ENCODE results near the gene CDC42EP1.

The CDC42EP1 gene

DNA sequence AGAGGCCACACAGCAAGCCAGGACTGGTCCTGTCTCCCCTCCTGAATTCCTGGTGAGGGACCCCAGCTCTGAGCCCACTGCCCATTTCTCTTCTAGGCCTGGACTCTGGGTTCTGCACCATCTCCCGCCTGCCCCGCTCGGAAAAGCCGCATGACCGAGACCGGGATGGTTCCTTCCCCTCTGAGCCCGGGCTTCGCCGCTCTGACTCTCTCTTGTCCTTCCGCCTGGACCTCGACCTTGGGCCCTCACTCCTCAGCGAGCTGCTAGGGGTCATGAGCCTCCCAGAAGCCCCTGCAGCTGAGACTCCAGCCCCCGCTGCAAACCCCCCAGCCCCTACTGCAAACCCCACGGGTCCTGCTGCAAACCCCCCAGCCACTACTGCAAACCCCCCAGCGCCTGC, 7.7 kb downstream of the CDC42EP1 start:
- no peak for DNase-seq (ENCODE audit: low read depth)
- H3K4me3 ChIP-seq (ENCODE audit: low read length): no peak overlapping the region
- TF ChIP-seq, protein P1, sequence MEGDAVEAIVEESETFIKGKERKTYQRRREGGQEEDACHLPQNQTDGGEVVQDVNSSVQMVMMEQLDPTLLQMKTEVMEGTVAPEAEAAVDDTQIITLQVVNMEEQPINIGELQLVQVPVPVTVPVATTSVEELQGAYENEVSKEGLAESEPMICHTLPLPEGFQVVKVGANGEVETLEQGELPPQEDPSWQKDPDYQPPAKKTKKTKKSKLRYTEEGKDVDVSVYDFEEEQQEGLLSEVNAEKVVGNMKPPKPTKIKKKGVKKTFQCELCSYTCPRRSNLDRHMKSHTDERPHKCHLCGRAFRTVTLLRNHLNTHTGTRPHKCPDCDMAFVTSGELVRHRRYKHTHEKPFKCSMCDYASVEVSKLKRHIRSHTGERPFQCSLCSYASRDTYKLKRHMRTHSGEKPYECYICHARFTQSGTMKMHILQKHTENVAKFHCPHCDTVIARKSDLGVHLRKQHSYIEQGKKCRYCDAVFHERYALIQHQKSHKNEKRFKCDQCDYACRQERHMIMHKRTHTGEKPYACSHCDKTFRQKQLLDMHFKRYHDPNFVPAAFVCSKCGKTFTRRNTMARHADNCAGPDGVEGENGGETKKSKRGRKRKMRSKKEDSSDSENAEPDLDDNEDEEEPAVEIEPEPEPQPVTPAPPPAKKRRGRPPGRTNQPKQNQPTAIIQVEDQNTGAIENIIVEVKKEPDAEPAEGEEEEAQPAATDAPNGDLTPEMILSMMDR (conservative IDR thresholded peaks at IDR 0.05; ENCODE audit: low read length): no peak

DNA sequence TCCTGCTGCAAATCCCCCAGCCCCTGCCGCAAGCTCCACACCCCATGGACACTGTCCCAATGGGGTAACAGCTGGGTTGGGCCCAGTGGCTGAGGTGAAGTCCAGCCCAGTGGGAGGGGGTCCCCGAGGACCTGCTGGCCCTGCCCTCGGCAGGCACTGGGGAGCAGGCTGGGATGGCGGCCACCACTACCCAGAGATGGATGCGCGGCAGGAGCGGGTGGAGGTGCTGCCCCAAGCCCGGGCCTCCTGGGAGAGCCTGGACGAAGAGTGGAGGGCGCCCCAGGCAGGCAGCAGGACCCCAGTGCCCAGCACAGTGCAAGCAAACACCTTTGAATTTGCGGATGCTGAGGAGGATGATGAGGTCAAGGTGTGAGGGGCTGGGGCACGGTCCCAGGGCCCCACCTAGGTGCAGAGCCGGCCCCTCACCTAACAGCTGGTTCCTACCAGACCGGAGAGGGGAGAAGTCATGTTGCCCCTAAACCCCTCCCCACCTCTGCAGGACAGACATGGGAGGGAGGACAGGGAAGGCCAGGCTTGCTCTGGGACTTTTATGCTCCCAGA, 8.2 kb downstream of the CDC42EP1 start:
- TF ChIP-seq, protein P1 (conservative IDR thresholded peaks at IDR 0.05; ENCODE audit: low read length): no peak
- H3K4me3 ChIP-seq (ENCODE audit: low read length): no peak overlapping the region
- DNase-seq (ENCODE audit: low read depth): no peak

DNA sequence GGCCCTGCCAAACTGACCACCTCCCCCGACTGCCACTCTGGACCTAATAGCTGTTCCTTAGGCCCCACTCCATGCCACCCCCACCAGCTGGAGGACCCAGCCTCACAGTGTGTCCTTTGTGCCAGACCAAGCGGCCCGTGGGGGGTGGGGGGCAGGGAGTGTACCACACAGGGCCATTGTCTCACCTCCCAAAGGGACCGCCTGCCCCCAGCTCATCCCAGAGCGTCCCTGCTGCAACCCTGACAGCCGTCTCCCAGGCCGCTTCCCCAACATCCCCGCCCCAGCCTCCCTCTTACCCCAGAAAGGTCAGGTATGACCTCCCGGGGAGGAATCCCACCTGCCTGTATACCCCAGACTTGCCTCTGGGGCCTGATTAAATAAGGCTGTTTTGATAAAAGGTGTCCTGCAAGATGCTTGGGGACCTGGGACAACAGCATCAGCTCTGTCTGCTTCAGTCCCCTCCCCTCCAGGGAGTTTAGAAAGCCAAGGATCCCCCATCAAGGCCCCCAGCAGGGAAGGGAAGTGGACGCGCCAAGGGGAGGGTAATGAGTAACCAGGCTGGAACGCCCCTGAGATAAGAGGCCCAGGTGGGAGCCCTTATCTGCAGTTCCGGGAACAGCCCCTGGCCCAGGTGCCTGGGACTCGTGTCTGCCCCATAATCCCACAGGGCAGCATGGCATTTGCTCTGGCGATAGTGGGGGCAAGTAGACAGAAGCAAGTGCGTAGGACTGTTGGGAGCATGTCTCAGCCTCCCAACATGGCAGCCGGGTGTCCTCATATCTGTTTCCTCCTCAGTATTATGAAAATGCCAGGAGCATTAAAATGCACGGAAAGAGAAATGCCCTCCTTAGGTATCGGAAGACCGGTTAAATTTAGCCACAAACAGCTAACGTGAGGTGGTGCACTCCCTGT, 9.0 kb downstream of the CDC42EP1 start:
- H3K4me3 ChIP-seq (ENCODE audit: low read length): no peak overlapping the region
- DNase-seq (ENCODE audit: low read depth): no peak
- TF ChIP-seq, protein P1 (conservative IDR thresholded peaks at IDR 0.05; ENCODE audit: low read length): no peak

DNA sequence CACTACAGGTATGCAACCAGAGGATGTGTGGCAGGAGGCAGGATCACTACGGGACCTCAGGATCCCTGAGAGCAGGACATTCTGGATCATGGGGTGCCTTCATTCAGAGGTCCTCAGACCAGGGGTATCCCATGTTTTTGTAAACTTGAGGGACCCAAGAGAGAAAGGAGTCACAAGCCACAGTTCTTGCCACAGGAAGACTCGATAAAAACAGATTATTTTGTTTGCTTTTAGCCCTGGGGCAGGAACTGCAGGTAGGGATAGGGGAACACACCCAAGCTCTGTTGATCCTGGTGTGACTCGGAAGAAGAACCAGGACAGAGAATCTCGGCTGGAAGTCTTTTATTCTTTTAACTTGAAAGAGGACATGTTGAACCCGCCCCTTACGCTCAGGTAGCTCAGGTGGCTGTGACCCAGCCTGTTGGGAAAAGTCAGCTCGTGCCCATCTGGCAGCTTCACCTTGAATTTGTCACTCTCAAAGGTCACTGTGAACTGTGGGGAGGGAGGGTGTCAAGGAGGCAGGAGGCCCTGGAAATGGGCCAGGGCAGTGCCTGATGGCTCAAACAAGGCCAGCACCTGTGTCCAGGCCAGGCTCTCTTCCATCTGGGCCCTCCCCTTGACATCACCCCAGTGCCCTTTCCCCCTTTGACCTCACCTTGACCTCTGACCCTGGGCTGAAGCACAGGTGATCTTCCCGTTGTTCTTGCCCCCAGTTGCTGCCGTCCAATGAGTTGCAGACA, 9.8 kb downstream of the CDC42EP1 start:
- TF ChIP-seq, protein P1 (conservative IDR thresholded peaks at IDR 0.05; ENCODE audit: low read length): no peak
- no peak overlapping the region for H3K4me3 ChIP-seq (ENCODE audit: low read length)
- DNase-seq (ENCODE audit: low read depth): no peak

DNA sequence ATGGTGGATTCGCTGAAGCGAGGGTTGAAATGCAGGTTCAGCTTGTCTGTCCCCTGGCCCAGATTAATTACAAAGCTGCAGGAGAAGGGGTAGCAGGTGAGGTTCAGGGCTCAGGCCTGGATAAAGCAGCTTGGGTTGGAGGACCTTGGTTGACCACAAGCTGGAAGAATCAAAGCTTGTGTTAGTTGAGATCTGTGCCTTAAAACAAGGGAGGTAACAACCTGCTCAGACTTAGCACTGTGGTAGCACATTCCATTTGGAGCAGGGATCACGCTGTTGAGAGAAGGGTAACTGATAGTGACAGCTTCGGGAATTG, 10.3 kb downstream of the CDC42EP1 start:
- DNase-seq (ENCODE audit: low read depth): no peak
- TF ChIP-seq, protein P1 (conservative IDR thresholded peaks at IDR 0.05; ENCODE audit: low read length): no peak
- no peak overlapping the region for H3K4me3 ChIP-seq (ENCODE audit: low read length)

DNA sequence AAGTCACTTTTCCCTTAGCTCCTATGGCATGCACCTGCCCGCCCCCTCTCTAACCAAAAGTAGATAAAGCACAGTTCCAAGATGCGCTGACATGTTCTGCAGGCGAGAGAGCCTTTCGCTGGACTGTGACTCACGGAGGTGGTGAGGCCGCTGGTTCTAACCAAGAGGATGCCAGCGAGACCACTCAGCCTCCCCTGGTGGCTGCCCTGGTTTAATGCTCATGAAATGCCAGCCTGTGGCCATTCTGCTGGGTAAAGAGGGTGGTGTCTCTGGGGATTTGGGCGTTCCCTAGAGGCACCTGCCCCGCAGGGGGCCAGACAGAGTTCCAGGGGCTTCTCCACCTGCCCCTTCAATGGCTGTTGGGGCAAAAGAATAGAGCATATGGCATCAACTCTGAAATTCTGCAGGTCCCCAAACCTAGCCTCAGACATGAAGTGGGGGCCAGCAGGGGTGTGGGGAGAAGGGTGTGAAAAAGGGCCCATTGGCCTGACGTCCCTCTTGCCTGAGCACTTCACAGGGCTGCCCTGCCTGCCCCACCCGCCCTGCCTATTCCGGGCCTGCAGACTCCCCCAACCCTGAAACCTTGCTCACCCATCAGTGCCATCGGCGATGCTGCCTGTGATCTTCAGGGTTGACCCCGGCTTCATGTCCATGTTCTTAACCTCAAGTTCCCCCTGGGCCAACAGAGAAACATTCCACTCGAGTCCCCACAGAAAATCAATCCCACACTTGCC, 11.1 kb downstream of the CDC42EP1 start:
- H3K4me3 ChIP-seq (ENCODE audit: low read length): no peak overlapping the region
- TF ChIP-seq, protein P1 (conservative IDR thresholded peaks at IDR 0.05; ENCODE audit: low read length): no peak
- no peak for DNase-seq (ENCODE audit: low read depth)

All from AG10803 (cell line).